ENCODE measurements around the gene ITGAV.

- TF ChIP-seq, protein P1, sequence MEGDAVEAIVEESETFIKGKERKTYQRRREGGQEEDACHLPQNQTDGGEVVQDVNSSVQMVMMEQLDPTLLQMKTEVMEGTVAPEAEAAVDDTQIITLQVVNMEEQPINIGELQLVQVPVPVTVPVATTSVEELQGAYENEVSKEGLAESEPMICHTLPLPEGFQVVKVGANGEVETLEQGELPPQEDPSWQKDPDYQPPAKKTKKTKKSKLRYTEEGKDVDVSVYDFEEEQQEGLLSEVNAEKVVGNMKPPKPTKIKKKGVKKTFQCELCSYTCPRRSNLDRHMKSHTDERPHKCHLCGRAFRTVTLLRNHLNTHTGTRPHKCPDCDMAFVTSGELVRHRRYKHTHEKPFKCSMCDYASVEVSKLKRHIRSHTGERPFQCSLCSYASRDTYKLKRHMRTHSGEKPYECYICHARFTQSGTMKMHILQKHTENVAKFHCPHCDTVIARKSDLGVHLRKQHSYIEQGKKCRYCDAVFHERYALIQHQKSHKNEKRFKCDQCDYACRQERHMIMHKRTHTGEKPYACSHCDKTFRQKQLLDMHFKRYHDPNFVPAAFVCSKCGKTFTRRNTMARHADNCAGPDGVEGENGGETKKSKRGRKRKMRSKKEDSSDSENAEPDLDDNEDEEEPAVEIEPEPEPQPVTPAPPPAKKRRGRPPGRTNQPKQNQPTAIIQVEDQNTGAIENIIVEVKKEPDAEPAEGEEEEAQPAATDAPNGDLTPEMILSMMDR (IDR thresholded peaks at IDR 0.05) = no peak
- TF ChIP-seq POLR2A (IDR thresholded peaks at IDR 0.05) = no peak
Observed at GRCh38 chr2:186617148-186617547, 27.3 kb downstream of the ITGAV start.
